Activated T-cell treated with anti-CD3 and anti-CD28 coated beads for 24 hours (primary cell): ENCODE measurements around the gene IL17RA.
A peak's percentile ranks its signal among the peaks of the same experiment; 100 is the strongest.

ENCODE experiments used
- DNase-seq: peaks from one replicate; pipeline ENCODE4 v3.0.0-alpha.2; 2020; ENCODE audit warnings: low read depth

The IL17RA gene

DNA sequence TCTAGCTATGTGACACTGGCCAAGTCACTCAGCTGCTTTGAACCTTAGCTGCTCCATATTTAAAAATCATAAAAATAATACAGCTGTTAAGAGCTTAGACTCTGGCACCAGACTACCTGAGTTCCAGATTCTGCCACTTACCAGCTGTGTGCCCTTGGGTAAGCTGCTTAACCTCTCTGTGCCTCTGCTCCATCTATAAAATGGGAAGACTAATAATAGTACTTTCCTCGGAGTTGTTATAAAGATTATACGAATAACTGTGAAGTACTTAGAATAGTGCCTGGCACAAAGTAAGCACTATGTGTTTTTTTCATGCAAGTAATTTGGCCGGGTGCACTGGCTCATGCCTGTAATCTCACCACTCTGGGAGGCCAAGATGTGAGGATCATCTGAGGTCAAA is 72.9 kb downstream of the IL17RA start:
- no peak for DNase-seq

DNA sequence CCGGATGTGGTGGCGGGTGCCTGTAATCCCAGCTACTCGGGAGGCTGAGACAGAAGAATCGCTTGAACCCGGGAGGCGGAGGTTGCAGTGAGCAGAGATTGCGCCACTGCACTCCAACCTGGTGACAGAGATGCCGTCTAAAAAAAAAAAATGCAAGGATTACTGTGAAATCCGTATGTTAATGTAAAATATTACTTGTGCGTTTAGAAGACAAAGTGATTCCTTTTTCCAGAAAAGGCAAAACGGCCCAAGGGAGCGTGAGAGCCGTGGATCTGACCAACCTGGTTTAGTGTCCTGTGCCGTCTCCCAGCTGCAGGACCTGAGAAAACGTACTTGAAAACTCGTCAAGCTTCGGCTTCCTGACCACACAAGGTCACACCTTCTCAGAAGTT is 73.4 kb downstream of the IL17RA start:
- no peak for DNase-seq

DNA sequence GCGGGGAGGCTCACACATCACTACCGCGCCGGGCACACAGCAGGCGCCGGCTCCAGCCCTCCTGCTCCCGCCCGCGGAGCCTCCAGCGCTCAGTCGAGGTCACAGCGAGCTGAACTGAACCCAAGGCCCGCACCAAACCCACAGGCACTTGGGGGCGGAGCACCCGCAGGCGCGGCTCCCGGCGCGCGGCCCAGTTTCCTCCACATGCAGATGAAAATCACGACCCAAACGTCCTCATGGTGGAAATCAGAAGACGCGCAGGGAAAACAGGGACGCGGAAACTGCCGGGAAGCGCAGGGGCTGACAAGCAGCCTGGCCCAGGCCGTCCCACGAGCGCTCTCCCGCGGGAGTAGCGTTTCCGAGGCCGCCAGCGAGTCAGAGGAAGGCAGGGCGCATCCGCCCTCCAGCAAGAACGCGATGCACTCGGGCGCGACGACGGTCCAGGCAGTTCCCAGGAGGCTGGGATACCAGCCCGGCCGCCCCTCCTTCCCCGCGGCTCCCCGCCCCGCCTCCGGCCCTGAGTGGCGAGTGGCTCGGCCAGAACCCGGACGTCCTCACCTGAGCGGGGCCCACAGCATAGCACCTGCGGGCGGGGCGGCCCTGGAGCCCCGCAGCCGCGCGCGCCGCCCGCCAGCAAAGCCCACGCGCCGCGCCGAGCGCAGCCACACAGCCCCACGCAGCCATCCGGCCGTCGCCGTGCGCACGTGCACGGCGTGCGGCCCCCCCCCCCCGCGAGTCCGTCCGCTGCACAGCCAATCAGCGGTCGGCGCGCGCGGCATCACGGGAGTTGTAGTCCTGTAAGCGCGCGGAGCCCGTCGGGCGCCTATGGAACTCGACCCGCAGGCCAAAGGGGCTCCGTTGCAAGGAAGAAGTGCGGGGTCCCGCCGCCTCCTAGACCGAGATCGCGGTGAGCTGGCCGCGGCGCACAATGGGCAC is 74.0 kb downstream of the IL17RA start, which contains the start of gene HDHD5:
Gene HDHD5, minus strand, starts transcription at position 710 of the 936 bp plus-strand sequence. Its CDS starts 26 bp downstream, at position 684.
- peak; percentile 83 for DNase-seq

DNA sequence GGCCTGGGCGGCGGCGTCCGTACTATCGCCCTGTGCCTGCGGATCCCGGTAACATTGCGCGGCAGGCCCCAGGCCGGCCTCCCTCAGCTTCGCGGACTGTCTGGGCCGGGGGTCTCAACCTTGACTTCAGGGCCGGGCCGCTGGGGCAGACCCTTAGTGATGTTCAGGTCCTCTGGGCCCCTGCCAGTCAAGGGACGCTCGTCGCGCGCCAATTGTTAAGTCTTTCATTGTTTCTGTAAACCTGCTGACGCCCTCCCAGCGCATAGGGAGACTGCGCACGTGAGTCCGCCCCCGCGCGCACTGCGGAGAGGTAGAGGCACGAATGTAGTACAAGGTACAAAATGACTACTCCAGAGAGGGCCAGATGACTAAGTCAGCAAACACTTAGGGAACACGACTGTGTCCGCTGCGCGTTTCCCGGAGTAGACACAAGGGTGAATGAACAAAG is 74.7 kb downstream of the IL17RA start:
- peak; percentile 57 for DNase-seq

DNA sequence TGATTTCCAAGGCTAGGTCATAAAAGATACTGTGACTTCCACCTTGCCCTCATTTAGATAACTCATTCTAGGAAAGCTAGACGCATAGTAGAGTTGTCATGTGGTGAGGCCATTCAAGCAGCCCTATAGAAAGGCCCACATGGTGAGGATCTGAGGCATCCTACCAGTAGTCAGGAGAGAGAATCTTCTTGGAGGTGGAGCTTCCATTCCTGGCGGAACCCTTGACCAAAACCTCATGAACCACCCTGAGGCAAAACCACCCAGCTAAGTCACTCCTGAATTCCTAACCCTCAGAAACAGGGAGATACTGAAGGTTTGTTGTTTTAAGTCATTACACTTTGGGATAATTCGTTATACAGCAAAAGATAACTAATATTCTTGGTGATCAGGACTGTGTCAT is 77.2 kb downstream of the IL17RA start:
- no peak for DNase-seq

DNA sequence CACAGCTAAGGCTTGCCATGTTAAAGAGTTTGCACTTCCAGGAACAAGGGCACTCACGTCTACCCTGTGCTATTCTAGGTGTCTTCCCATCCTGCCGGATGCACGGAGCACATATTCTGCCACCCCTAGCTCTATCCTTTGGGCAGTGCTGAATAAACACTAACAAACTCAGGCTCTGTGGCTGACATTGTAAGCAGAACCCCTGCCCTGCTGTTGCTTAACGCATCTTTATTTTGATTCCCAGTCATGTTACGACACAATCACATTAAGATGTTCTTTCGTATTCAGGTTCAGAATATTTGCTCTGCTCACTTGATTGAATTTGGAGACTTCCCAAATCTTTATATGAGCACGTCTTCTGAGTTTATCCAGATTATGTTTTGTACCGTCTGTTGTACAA is 77.9 kb downstream of the IL17RA start:
- DNase-seq = no peak

DNA sequence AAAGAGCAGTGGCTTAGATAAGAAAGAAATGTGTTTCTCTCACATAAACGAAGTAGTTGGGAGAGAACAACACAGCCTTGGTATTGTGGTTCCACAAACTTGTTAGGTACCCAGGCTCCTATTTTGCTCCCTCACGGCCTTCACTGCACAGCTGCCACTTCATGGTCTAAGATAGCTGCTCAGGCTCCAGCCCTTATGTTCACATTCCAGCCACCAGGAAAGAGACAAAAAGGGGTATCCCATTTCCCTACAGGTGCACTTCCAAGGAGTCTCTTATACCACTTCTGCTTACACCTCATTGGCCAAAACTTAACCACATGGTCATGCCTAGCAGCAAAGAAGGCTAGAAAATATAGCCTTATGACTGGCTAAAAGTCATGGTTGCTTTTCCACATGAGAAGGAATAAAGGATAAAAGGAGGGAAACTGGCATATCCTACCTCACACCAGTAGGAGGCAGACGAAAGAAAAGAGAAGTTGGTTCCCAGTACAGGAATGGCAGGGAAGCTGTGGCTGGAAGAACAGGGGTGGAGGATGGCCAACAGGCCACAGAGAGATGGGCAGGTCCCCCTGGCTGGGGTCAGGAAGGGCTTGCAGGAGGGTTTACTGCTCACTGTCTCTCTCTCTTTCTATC is 79.7 kb downstream of the IL17RA start:
- DNase-seq = no peak
